Measurements from ENCODE around the gene MARVELD3.

MARVELD3 gene

GRCh38 chr16:71674229-71674628 lies 48.2 kb downstream of the MARVELD3 start:
- TF ChIP-seq, protein P1, sequence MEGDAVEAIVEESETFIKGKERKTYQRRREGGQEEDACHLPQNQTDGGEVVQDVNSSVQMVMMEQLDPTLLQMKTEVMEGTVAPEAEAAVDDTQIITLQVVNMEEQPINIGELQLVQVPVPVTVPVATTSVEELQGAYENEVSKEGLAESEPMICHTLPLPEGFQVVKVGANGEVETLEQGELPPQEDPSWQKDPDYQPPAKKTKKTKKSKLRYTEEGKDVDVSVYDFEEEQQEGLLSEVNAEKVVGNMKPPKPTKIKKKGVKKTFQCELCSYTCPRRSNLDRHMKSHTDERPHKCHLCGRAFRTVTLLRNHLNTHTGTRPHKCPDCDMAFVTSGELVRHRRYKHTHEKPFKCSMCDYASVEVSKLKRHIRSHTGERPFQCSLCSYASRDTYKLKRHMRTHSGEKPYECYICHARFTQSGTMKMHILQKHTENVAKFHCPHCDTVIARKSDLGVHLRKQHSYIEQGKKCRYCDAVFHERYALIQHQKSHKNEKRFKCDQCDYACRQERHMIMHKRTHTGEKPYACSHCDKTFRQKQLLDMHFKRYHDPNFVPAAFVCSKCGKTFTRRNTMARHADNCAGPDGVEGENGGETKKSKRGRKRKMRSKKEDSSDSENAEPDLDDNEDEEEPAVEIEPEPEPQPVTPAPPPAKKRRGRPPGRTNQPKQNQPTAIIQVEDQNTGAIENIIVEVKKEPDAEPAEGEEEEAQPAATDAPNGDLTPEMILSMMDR (conservative IDR thresholded peaks at IDR 0.05; ENCODE audit: low read length) = no peak
- no peak for TF ChIP-seq EZH2phosphoT487 (IDR thresholded peaks at IDR 0.05; ENCODE audit: borderline replicate concordance)
- Histone ChIP-seq H3K4me1 (ENCODE audit: insufficient read depth, low read length, poor library complexity, severe bottlenecking) (no peaks in the 10 kb centered on the region), H3K27me3 (ENCODE audit: insufficient read depth, low read length, poor library complexity, severe bottlenecking) (no peaks in the 10 kb centered on the region), H4K20me1 (ENCODE audit: insufficient read depth, low read length, poor library complexity, severe bottlenecking) (no peaks in the 10 kb centered on the region), H3F3A (ENCODE audit: low read depth) (no peaks in the 10 kb centered on the region), H3K9me2 (replicated peaks; ENCODE audit: low read depth, low read length) (no peaks in the 10 kb centered on the region), H3K4me3 (ENCODE audit: low read length, poor library complexity, severe bottlenecking) (no peak overlapping the region), H3K9ac (ENCODE audit: low read depth, low read length, poor library complexity, severe bottlenecking) (no peak overlapping the region), H3K9me3 (ENCODE audit: insufficient read depth, low read depth, low read length) (no peaks in the 10 kb centered on the region), H3K79me2 (ENCODE audit: insufficient read depth, low read length) (no peaks in the 10 kb centered on the region), H3K4me2 (ENCODE audit: low read depth, low read length, poor library complexity, severe bottlenecking) (no peak overlapping the region), H3K36me3 (ENCODE audit: insufficient read depth, low read length) (peaks cover 37% of the 10 kb centered on the region; the same call in 1 of the 2 replicates), H2AFZ (ENCODE audit: low read length) (no peak overlapping the region)

DNA sequence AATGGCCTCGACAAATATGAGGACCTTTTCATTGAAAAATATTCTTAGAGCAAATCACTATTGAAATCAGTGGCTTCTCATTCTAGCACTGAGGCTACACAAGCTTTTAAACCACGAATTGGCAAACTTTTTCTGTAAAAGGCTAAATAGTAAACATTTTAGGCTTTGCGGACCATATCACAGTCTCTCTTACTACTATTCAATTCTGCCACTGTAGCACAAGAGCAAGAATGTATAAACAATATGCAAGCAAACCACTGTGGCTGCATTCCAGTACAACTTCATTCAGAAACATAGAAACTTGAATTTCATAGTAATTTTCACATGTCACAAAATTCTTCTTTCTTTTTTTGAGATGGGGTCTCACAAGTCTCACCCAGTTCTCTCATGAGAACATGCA lies 49.4 kb downstream of the MARVELD3 start:
- H3K36me3 ChIP-seq (ENCODE audit: insufficient read depth, low read length) = peaks cover 25% of the 10 kb centered on the region; the same call in 1 of the 2 replicates
- H3K9me2 ChIP-seq (replicated peaks; ENCODE audit: low read depth, low read length) = no peaks in the 10 kb centered on the region
- H3K4me2 ChIP-seq (ENCODE audit: low read depth, low read length, poor library complexity, severe bottlenecking) = no peak overlapping the region

DNA sequence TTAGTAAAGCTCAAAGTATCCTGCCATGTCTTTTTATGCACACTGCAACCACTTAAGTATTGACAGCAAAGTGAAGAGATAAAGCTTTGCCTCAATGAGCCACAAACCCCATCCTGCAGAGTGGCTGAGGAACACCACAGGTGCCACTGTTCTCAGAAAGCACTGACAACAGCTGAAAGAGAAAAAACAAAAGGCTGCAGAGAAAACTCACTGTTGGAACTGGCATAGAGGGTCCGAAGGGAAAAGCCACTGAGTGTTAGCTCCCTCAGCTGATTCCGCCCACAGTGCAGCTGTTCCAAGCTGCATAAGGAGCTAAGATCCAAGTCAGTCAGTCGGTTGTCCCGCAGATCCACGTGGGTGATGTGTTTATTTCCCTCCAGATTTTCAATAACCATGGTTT lies 50.3 kb downstream of the MARVELD3 start:
- no peak overlapping the region for H3K4me3 ChIP-seq (ENCODE audit: low read length, poor library complexity, severe bottlenecking)
- no peak overlapping the region for H3K9ac ChIP-seq (ENCODE audit: low read depth, low read length, poor library complexity, severe bottlenecking)
- no peaks in the 10 kb centered on the region for H3K4me1 ChIP-seq (ENCODE audit: insufficient read depth, low read length, poor library complexity, severe bottlenecking)
- no peak overlapping the region for H3K4me2 ChIP-seq (ENCODE audit: low read depth, low read length, poor library complexity, severe bottlenecking)
- H3K27me3 ChIP-seq (ENCODE audit: insufficient read depth, low read length, poor library complexity, severe bottlenecking) = no peaks in the 10 kb centered on the region
- peaks cover 22% of the 10 kb centered on the region; the same call in 1 of the 2 replicates for H3K36me3 ChIP-seq (ENCODE audit: insufficient read depth, low read length)
- no peak overlapping the region for H2AFZ ChIP-seq (ENCODE audit: low read length)
- no peaks in the 10 kb centered on the region for H3K9me2 ChIP-seq (replicated peaks; ENCODE audit: low read depth, low read length)
- TF ChIP-seq EZH2phosphoT487 (IDR thresholded peaks at IDR 0.05; ENCODE audit: borderline replicate concordance) = no peak
- TF ChIP-seq, protein P1 (conservative IDR thresholded peaks at IDR 0.05; ENCODE audit: low read length) = no peak
- no peaks in the 10 kb centered on the region for H3F3A ChIP-seq (ENCODE audit: low read depth)
- no peaks in the 10 kb centered on the region for H3K9me3 ChIP-seq (ENCODE audit: insufficient read depth, low read depth, low read length)
- no peaks in the 10 kb centered on the region for H3K79me2 ChIP-seq (ENCODE audit: insufficient read depth, low read length)
- H4K20me1 ChIP-seq (ENCODE audit: insufficient read depth, low read length, poor library complexity, severe bottlenecking) = no peaks in the 10 kb centered on the region

More for the DNA sequence above, 49.4 kb downstream of the MARVELD3 start:
- no peak overlapping the region for H2AFZ ChIP-seq (ENCODE audit: low read length)
- no peaks in the 10 kb centered on the region for H3F3A ChIP-seq (ENCODE audit: low read depth)
- TF ChIP-seq, protein P1 (conservative IDR thresholded peaks at IDR 0.05; ENCODE audit: low read length) = no peak
- TF ChIP-seq EZH2phosphoT487 (IDR thresholded peaks at IDR 0.05; ENCODE audit: borderline replicate concordance) = no peak
- no peaks in the 10 kb centered on the region for H4K20me1 ChIP-seq (ENCODE audit: insufficient read depth, low read length, poor library complexity, severe bottlenecking)
- no peaks in the 10 kb centered on the region for H3K79me2 ChIP-seq (ENCODE audit: insufficient read depth, low read length)
- no peaks in the 10 kb centered on the region for H3K27me3 ChIP-seq (ENCODE audit: insufficient read depth, low read length, poor library complexity, severe bottlenecking)
- H3K9ac ChIP-seq (ENCODE audit: low read depth, low read length, poor library complexity, severe bottlenecking) = no peak overlapping the region
- H3K4me3 ChIP-seq (ENCODE audit: low read length, poor library complexity, severe bottlenecking) = no peak overlapping the region
- H3K4me1 ChIP-seq (ENCODE audit: insufficient read depth, low read length, poor library complexity, severe bottlenecking) = no peaks in the 10 kb centered on the region
- no peaks in the 10 kb centered on the region for H3K9me3 ChIP-seq (ENCODE audit: insufficient read depth, low read depth, low read length)

Data from Loucy (cell line).